ENCODE measurements around the gene UQCR10.

Gene UQCR10

GRCh38 chr22:29731058-29731850 is 35.9 kb upstream of the UQCR10 start:
- no peaks in the 10 kb centered on the region for H4K20me1 ChIP-seq (ENCODE audit: control insufficient read depth, insufficient read depth, low read depth, low read length)
- no peak overlapping the region for H3K4me2 ChIP-seq (ENCODE audit: low read length)
- H3K27me3 ChIP-seq (ENCODE audit: control insufficient read depth, low read length), result no peaks in the 10 kb centered on the region
- no peaks in the 10 kb centered on the region for H3K9me3 ChIP-seq (ENCODE audit: control insufficient read depth, insufficient read depth, low read length)
- H3K9me2 ChIP-seq (replicated peaks; ENCODE audit: control insufficient read depth, low read length), result no peaks in the 10 kb centered on the region
- no peak overlapping the region for H3K4me3 ChIP-seq (ENCODE audit: low read length)
- no peaks in the 10 kb centered on the region for H3K36me3 ChIP-seq (ENCODE audit: control insufficient read depth, low read length)
- H3K27ac ChIP-seq (ENCODE audit: low read depth, low read length), result no peak overlapping the region
- no peaks in the 10 kb centered on the region for H3F3A ChIP-seq (ENCODE audit: control insufficient read depth, insufficient read depth)
- no peaks in the 10 kb centered on the region for H3K4me1 ChIP-seq (ENCODE audit: control insufficient read depth, low read length)
- no peaks in the 10 kb centered on the region for H3K79me2 ChIP-seq (ENCODE audit: control insufficient read depth, low read length)
- TF ChIP-seq EZH2phosphoT487 (IDR thresholded peaks at IDR 0.05; ENCODE audit: borderline replicate concordance, low read length) (no peak), CTCF (IDR thresholded peaks at IDR 0.05; ENCODE audit: low read depth, low read length, poor library complexity, severe bottlenecking) (no peak)

GRCh38 chr22:29732883-29733282 is 34.3 kb upstream of the UQCR10 start:
- Histone ChIP-seq H4K20me1 (ENCODE audit: control insufficient read depth, insufficient read depth, low read depth, low read length) (no peaks in the 10 kb centered on the region), H3K27me3 (ENCODE audit: control insufficient read depth, low read length) (no peaks in the 10 kb centered on the region), H3K36me3 (ENCODE audit: control insufficient read depth, low read length) (no peaks in the 10 kb centered on the region), H3K27ac (ENCODE audit: low read depth, low read length) (no peak overlapping the region), H3K4me2 (ENCODE audit: low read length) (no peak overlapping the region), H3K9me2 (replicated peaks; ENCODE audit: control insufficient read depth, low read length) (no peaks in the 10 kb centered on the region), H3K4me3 (ENCODE audit: low read length) (no peak overlapping the region), H3K79me2 (ENCODE audit: control insufficient read depth, low read length) (no peaks in the 10 kb centered on the region), H3K9me3 (ENCODE audit: control insufficient read depth, insufficient read depth, low read length) (no peaks in the 10 kb centered on the region), H3F3A (ENCODE audit: control insufficient read depth, insufficient read depth) (no peaks in the 10 kb centered on the region), H3K4me1 (ENCODE audit: control insufficient read depth, low read length) (no peaks in the 10 kb centered on the region)
- TF ChIP-seq EZH2phosphoT487 (IDR thresholded peaks at IDR 0.05; ENCODE audit: borderline replicate concordance, low read length) (no peak), CTCF (IDR thresholded peaks at IDR 0.05; ENCODE audit: low read depth, low read length, poor library complexity, severe bottlenecking) (no peak)

- Histone ChIP-seq H3K4me3 (ENCODE audit: low read length) (no peak overlapping the region), H3K27me3 (ENCODE audit: control insufficient read depth, low read length) (no peaks in the 10 kb centered on the region), H3K9me2 (replicated peaks; ENCODE audit: control insufficient read depth, low read length) (no peaks in the 10 kb centered on the region), H4K20me1 (ENCODE audit: control insufficient read depth, insufficient read depth, low read depth, low read length) (no peaks in the 10 kb centered on the region), H3K27ac (ENCODE audit: low read depth, low read length) (no peak overlapping the region), H3K36me3 (ENCODE audit: control insufficient read depth, low read length) (no peaks in the 10 kb centered on the region), H3F3A (ENCODE audit: control insufficient read depth, insufficient read depth) (no peaks in the 10 kb centered on the region), H3K4me1 (ENCODE audit: control insufficient read depth, low read length) (no peaks in the 10 kb centered on the region), H3K4me2 (ENCODE audit: low read length) (no peak overlapping the region), H3K9me3 (ENCODE audit: control insufficient read depth, insufficient read depth, low read length) (no peaks in the 10 kb centered on the region), H3K79me2 (ENCODE audit: control insufficient read depth, low read length) (no peaks in the 10 kb centered on the region)
- TF ChIP-seq EZH2phosphoT487 (IDR thresholded peaks at IDR 0.05; ENCODE audit: borderline replicate concordance, low read length) (no peak), CTCF (IDR thresholded peaks at IDR 0.05; ENCODE audit: low read depth, low read length, poor library complexity, severe bottlenecking) (no peak)
Measured at GRCh38 chr22:29733362-29734201, 33.6 kb upstream of the UQCR10 start.
